ENCODE results near the gene PDZD4.
A peak's percentile ranks its signal among the peaks of the same experiment; 100 is the strongest.

PDZD4 gene

DNA sequence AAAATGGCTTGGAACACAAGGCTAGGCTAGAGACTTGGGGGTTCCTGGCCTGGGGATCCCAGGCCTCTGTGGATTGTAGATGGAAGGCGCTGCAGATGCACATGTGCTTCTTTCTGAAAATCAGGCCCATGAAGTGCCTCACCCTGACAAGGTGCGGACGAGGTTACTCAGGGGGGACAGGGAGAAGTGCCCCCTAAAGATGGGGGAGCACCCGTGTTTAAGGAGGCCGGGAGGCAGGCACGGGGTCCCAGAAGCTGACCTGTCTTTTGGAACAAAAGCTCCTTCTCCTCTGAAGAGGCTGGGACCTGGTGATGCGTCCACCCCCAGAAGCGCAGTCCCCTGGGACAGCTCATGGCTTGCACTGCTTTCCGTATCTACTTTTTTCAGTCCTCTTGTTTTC lies 2.4 kb downstream of the PDZD4 start:
- H3K27ac ChIP-seq = peak overlapping the region in 1 of 2 donors; percentile 86
- peak overlapping the region; percentile 74 for H3K4me3 ChIP-seq
- TF ChIP-seq, protein P1, sequence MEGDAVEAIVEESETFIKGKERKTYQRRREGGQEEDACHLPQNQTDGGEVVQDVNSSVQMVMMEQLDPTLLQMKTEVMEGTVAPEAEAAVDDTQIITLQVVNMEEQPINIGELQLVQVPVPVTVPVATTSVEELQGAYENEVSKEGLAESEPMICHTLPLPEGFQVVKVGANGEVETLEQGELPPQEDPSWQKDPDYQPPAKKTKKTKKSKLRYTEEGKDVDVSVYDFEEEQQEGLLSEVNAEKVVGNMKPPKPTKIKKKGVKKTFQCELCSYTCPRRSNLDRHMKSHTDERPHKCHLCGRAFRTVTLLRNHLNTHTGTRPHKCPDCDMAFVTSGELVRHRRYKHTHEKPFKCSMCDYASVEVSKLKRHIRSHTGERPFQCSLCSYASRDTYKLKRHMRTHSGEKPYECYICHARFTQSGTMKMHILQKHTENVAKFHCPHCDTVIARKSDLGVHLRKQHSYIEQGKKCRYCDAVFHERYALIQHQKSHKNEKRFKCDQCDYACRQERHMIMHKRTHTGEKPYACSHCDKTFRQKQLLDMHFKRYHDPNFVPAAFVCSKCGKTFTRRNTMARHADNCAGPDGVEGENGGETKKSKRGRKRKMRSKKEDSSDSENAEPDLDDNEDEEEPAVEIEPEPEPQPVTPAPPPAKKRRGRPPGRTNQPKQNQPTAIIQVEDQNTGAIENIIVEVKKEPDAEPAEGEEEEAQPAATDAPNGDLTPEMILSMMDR (IDR thresholded peaks at IDR 0.05) = no peak

DNA sequence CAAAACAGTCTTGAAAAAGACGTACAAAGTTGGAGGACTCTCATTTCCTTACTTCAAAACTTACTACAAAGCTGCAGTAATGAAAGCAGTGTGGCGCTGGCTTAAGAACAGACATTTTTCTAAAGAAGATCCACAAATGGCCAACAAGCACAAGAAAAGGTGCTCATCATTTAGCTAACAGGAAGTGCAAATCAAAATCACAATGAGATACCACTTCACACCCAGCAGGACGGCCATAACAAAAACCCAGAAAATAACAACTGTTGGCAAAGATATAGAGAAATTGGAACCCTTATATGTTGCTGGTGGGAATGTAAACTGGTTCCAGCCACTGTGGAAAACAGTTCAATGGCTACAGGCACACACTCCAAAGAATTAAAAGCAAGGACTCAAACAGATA lies 3.3 kb downstream of the PDZD4 start:
- DNase-seq (ENCODE audit: low spot score) = no peak
- Histone ChIP-seq H3K27ac (no peak overlapping the region), H3K4me3 (no peak overlapping the region)
- TF ChIP-seq, protein P1 (IDR thresholded peaks at IDR 0.05) = no peak

More for the DNA sequence above, 2.4 kb downstream of the PDZD4 start:
- DNase-seq (ENCODE audit: low spot score) = no peak

DNA sequence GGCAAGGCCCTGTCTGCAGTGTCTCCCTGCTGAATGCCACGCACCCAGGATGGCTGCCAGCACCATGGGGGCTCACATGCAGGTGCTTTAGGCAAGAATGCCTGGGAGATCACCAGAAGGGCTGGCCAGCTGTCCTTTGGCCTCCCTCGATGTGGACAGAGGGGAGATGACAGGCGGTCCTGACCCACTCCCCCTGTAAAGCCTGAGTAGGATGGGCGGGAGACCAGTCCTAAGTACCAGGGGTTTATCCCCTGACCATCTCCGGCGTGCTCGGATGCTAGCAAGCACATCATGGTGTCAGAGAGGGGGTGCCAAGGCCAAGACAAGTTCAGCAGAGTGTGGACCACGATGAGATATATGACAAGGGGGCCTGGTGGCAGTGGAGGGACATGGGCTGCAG lies 5.3 kb downstream of the PDZD4 start:
- Histone ChIP-seq H3K27ac (no peak overlapping the region), H3K4me3 (no peak overlapping the region)
- DNase-seq (ENCODE audit: low spot score) = no peak
- TF ChIP-seq, protein P1 (IDR thresholded peaks at IDR 0.05) = no peak

DNA sequence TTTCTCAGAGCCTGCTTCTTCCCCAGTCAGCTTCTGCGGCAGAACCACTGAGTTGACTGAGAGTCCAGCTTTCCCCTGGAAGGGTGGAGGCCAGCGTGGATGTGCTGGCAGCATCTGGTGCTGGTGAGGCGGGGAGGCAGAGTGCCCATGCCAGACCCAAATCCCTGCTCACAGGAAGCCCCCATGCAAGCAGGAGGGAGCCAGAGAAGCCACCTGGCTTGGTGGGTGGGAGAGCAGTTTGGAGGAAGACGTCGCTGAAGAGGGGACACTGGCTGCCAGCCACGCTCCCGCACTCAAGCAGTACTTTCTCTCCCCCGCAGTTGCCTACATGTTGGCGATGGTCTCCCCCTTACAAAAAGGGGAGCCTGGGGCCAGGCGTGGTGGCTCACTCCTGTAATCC lies 6.0 kb downstream of the PDZD4 start:
- no peak for DNase-seq (ENCODE audit: low spot score)
- Histone ChIP-seq H3K4me3 (no peak overlapping the region), H3K27ac (no peak overlapping the region)
- TF ChIP-seq, protein P1 (IDR thresholded peaks at IDR 0.05) = no peak

DNA sequence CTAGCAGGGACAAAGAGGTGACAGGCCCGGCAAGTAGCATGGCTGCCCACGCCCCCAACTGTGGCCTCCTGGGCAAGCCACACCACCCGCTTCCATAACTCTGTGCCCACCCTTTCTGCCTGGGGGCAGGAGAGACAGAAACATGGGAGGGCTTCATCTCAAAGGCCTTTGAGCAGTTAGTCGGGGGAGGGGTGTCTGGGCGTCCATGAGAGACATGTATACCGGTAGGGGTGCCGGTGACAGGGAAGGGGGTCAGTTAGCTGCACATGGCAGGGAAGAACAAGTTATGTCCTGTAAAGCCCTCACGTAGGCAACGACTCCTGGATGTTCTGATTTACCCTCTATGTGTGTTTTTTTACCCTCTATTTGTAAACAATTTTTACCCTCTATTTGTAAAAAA lies 9.3 kb downstream of the PDZD4 start:
- no peak overlapping the region for H3K4me3 ChIP-seq
- TF ChIP-seq, protein P1 (IDR thresholded peaks at IDR 0.05) = no peak
- DNase-seq (ENCODE audit: low spot score) = no peak
- H3K27ac ChIP-seq = no peak overlapping the region

DNA sequence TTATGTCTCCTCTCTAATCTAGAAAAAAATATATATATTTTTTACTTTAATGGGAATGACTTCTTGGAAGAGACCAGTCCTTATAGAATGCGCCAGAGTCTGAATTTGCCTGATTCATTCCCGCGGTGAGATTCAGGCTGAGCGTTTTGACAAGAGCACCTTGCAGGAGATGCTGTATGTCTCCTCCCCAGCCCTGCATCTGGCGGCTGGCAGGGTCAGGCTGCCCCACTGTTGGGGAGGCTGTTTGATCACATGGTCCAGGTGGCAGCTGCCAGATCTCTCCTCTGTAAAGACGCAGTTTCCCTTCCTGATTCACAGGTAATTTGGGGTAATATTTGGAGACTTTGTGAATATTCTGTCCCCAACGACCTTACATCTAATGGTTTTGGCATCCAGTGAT lies 9.7 kb downstream of the PDZD4 start:
- DNase-seq (ENCODE audit: low spot score) = no peak
- TF ChIP-seq, protein P1 (IDR thresholded peaks at IDR 0.05) = no peak
- no peak overlapping the region for H3K27ac ChIP-seq
- no peak overlapping the region for H3K4me3 ChIP-seq

DNA sequence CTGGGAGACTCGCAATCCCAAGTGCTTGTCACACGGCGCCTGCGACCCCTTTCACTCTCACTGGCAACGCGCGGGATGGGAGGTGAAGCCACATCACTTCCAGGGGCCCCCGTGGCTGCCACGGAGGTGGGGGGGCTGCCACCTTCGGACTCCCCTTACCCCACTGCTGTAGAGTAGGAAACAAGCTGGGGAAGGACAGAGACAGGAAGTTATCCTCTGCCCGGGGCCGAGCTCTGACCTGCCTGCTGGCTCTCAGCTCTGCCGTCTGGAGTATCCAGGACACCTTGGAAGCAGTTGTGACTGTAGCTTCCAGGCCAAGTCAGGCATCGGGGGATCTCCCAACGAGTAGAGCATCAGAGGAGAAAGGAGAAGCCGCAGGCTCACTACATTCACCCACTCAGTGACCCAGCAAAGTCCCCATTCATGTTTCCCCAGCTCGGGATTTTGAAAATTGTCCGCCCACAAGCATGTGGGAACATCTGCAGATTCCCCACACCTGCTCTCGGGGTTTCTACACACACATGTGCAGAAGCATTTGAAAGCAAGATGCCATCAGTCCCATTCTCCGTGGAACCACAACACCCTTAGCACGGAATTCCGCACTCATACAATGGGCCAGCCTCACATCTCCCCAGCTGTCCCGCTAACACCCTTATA lies 10.8 kb downstream of the PDZD4 start:
- TF ChIP-seq, protein P1 (IDR thresholded peaks at IDR 0.05) = no peak
- DNase-seq (ENCODE audit: low spot score) = no peak
- H3K27ac ChIP-seq = no peak overlapping the region
- peak overlapping the region; percentile 68 for H3K4me3 ChIP-seq

Data from coronary artery (tissue), 2 donors.